ENCODE measurements around the gene ZDHHC14.
"Not testable (repeated sequence)": the region's sequence is repeated elsewhere in the genome, so short reads cannot be mapped to it uniquely, and the experiment has no call there.

ZDHHC14 gene

DNA sequence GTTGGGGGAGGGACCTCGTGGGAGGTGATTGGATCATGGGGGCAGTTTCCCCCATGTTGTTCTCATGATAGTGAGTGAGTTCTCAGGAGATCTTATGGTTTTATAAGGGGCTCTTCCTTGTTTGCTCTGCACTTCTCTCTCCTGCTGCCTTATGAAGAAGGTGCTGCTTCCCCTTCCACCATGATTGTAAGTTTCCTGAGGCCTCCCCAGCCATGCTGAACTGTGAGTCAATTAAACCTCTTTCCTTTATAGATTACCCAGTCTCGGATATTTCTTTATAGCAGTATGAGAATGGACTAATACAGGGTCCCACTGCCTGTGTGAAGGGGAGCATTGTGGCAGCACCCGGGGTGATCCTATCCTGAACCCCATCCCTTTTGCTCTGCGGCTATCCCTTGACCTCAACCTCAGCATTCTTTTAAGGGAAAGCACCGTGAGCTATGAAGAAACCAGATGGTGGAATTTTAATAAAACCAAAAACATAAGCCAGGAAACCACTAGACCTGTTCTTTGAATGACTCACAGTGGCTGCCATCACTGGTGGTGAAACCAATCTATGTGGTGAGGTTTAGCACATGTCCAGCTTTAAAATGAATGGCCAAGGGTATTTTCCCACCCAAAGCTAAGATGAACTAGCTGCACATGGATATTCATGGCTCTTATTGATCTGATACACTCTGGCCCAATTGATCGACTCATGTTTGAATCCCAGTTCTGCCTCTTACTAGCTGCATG lies 62.2 kb downstream of the ZDHHC14 start:
- DNase-seq (ENCODE audit: low spot score): peak; percentile 52

DNA sequence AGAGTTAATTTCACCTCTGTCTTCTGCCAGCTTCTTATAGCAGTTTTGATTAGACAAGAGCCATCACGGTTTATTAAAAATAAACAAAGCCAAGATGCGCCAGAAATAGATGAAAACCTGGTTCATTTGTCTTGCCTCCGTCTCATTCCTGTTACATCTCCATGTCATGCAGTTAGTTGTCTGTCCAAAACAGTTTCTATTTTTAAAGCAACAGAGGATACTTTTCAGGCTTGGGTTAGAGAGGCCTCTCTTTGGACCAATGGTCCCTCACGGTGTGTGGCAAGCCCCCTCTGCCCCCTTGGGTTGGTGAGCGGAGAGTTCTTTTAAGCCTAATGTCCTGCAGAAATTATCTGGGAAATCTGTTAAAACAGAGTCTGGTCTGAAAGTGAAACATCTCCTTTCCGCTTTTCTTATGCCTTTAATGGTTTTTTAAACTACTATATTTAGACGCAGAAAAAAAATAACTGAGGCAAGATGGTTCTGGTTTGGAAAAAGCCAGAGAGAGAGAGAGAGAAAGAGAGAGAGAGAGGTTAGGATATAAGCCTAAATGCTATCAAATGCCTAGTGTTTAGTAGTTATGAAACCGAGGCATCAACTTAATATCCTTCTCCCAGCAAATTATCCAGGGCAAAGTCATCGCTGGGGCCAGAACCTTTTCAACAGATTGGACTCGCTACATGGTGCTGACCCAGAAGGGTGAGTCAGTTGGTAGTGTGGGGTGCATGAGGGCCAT lies 64.5 kb downstream of the ZDHHC14 start:
- no peak for DNase-seq (ENCODE audit: low spot score)

DNA sequence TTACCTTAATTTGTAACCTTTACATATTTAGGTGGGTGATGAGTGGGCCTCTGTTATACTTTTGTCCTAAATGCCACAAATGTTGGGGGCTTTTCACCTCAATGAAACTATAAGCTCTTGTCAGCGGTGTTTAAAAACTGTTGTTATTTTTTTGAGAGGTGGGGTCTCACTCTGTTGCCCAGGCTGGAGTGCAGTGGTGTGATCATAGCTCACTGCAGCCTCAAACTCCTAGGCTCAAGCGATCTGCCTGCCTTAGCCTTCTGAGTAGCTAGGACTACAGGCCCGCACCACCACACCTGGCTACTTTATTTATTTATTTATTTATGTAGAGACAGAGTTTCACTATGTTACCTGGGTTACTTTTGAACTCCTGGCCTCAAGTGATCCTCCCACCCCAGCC lies 66.7 kb downstream of the ZDHHC14 start:
- no peak for DNase-seq (ENCODE audit: low spot score)

DNA sequence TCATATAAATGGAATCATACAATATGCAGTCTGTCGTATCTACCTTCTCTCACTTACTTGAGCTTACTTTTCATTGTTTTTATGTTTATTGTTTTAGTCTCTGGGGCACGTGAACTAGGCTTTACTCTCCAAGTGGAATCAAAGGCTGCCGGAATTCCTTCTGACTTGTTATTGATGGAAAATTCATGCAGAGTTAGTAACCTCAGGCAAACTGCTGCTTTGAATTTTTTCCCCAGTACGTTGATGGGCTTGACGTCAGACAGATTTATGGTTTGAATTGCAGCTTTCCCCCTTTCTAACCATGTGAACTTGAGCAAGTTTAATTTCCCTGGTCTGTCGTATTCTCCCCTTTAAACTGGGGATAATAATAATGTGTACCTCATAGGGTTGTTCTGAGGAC lies 68.6 kb downstream of the ZDHHC14 start:
- no peak for DNase-seq (ENCODE audit: low spot score)

DNA sequence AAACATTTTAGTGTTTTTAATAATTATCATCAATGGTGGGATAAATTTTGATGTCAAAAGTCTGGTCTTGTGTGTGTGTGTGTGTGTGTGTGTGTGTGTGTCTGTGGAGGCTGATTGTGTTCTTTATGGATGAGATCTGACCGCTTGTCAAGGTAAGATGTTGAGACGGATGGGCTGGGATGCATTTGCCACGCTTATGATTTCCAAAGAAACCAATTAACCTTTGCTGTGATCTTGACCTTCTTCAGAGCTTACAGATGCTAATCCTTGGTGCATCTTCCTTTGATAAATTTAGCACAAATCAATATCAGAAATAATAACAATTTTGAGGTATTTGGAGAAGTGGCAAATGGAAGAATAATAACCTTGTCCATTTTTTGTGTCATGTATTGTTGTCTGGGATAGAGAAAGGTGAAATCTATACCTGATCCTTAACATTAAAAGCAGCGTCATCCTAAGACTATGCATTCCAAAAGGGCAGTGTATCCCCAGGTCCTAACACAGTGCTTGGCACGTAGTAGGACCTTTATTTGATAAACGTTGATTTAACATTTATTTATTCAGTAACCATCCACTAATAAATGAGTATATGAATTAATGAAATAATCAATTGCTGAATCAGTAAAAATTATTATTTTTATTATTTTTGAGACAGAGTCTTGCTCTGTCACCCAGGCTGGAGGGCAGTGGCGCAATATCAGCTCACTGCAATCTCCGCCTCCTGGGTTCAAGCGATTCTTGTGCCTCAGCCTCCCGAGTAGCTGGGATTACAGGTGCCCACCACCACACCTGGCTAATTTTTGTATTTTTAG lies 70.1 kb downstream of the ZDHHC14 start:
- DNase-seq (ENCODE audit: low spot score): no peak

DNA sequence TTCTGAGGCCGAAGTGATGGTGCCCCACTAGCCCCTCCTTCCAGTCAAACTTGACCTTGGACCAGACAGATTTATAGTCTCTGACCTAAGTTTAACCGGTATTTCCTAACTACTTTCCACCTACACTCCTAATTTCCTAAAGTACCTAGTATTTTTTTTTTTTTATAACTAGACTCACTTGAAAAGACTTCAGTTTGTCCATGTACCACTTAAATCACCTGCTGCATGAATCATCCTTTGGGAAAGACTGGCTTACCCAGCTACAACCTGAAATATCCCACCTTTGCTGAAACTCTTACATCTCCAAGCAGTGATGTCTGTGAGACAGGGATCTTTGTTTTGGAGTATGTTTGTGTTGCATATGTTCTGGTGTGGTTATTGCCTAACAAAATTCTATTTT lies 71.1 kb downstream of the ZDHHC14 start:
- DNase-seq (ENCODE audit: low spot score): no peak

DNA sequence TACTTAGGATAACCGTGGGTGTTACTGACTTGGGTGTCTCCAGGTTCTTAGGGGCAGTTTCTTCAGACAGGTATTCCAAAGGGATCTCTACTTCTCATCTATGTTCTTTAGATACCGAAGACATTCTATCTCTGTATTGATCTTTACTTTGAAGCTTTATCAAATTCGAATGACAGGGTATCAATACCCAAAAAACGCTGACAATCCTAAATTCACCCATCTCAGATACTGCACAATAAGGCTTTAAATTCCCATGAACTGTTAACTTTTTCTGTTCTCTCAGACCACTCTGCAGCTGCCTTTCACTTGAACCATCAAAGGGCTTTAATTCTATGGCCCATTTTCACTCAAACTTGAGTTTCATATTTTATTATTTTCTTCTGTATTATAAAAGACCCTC lies 72.1 kb downstream of the ZDHHC14 start:
- DNase-seq (ENCODE audit: low spot score): no peak

DNA sequence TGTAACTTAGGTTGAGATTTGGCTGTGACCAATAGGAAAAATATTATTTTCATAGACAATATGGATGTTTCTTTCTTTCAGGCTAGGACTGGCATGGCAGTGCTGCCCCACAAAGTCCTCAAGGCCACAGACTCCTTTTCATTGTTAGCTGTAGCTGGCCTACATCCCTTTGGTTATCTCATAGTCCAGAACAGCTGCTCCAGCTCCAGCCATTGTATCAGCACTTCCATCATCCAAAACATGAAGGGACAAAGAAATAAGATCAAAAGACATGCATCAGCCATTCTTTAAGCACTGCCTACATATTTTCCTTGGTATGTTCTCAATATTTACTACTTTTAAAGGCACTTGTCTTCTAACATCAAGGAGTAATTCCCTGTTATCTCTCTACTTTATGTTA lies 73.0 kb downstream of the ZDHHC14 start:
- no peak for DNase-seq (ENCODE audit: low spot score)

DNA sequence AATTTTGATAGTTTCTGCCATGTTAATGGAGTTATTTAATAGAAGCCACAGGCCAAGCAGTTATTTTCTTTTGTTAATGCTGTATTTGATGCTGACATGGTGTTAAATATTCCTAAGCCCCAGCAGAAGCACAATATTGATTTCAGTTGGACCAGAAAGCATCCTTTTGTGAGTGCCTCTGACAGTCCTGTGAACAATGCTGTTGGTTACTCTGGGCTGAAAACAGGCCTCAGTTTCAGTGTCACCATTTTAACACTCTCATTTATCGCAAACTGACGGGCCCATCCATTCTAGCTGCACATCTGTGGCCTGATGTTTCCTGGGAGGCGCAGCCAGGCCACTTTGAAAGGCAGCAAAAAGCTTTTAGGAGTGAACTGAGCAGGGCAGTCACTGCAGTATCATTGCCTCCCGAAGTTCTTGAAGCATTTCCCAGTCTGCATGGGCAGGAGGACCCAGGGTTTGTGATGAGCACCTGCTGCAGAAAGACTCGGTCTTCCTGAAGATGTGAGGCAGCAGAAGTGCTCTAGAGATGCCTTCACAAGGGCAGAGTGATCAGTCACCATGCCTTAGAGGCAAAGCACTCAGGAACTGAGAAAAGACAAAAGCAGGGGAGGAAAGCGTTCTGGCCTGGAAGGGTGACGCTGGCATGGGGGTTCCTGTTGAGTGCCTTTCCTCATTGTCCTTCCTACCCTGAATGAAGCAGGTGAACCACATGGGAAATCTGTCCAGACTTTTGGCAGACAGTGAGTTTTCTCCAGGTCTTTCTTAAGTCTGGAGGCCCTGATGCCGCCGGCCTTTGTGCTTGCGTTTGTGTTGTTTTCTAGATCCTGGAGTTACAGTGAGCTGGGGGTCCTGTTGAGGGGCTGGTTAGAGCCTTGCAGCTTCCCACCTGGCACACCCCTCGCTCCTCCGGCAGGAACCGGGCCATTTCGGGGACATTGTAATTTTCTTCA lies 74.0 kb downstream of the ZDHHC14 start:
- no peak for DNase-seq (ENCODE audit: low spot score)

DNA sequence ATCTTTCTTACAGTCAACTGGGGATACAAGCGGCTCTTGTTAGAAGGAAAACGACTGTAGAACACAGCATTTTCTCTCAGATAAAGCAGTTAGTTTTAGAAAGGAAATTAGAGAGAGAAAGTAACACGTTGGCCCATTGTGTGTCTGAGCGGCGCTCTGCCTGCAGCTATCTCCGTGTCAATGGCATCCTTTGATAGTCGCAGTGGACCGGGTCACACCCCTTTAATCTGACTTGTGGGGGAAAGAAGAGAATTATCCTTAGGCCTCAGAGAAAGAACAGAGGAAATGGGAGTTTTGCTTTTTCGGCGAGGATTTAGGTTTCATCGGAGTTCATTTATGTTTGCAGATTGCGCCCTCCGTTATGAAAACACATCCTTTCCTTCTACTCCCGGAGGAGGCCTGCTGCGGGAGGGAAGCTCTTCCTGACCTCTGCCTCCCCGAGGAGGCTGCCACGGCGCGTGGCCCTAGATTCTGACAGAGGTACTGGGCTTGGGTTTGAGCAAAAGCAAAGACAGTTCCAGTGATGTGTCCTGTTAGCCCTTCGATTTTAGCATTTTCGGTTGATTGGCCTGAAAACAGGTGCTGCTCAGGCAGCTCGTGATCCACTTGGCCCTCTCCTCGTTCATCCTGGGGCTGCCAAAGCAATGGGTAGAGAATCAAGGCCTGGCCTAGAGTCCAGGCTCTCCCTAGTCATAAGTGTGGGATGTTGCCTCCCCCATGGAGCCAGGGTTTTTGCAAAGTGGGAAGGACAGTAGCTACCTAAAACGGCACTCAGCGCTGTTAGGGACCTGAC lies 74.9 kb downstream of the ZDHHC14 start:
- DNase-seq (ENCODE audit: low spot score): no peak

DNA sequence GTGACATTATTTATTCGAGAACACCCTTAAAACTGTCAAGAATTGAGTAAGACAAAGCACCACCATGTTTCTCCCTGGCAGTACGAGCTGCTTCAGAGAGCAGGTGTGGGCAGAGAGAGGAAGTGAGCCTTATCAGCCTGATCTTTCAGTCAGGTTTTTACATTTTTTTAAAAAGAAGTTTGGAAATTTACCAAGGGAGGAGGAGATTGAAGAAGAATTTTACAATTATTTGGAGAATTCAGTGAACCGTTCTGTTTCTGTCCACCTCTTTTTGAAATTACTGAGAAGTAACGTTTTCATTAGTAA lies 75.5 kb downstream of the ZDHHC14 start:
- no peak for DNase-seq (ENCODE audit: low spot score)

DNA sequence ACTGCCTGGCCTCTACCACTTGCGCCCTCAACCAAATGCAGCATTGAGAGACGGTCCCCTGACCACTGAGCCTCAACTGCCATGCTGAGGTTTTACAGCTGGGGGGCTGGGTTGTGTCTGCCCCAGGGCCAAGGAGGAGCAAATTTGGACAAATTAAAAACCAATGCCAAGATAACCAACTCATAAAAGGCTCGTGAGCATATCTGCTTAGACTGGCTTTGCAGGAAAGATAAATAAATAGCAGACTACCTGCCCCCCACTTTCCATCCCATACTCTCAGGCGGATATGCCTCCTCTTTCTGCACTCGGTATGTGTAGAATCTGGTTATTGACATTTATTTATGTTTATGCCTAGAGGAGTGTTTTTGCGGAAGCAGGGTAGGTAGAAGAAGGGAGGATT lies 76.8 kb downstream of the ZDHHC14 start:
- no peak for DNase-seq (ENCODE audit: low spot score)

DNA sequence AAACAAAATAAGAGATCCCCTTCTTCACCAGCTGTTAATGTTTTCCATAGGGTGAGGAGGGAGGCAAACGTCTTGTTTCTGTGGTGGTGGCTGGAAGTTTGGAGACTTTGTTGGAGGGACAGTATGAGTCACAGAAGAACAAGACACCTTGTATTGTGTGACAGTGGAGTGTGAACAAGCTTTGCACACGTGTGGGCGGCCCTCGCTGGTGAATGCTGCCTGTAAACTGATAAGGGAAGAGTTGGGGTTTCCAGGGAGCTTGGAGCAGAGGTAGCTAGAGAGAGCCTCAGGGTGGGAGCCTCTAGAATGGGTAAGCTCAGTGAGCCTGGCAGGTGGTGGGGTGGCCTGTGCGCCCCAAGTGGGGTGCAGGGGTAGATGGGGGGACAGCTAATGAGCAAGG lies 78.3 kb downstream of the ZDHHC14 start:
- DNase-seq (ENCODE audit: low spot score): peak; percentile 11

DNA sequence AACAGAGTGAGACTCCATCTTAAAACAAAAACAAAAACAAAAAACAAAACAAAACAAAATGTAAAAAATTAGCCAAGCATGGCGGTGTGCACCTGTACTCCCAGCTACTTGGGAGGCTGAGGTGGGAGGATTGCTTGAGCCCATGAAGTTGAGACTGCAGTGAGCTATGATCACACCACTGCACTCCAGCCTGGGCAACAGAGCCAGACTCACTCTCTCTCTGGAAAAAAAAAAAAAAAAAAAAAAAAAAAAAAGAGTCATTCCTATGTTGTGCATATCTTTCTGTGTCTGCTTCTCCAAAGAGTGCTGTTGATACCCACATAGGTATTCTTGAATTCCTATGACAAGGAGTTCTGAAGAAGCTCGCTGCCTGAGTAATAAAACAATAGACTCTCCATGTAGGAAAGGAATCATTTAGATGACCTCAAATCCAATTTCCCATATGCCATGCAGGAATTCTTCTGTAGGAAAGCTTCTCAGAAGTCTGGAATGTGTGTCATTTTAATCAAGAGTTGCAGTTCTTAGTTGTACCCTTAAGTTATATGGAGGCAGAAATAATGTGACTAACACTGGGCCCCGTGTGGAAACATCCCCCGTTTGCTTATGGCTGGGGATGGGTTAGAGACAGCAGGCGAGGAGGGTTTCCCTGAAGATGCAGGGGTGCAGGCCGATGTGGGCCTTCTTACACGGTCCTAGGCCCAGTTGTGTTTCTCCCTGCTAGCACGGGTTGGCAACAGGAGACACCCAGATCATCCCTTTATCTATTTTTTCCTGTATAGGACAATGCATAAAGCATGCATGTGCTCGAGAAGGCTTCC lies 79.4 kb downstream of the ZDHHC14 start:
- no peak for DNase-seq (ENCODE audit: low spot score)

DNA sequence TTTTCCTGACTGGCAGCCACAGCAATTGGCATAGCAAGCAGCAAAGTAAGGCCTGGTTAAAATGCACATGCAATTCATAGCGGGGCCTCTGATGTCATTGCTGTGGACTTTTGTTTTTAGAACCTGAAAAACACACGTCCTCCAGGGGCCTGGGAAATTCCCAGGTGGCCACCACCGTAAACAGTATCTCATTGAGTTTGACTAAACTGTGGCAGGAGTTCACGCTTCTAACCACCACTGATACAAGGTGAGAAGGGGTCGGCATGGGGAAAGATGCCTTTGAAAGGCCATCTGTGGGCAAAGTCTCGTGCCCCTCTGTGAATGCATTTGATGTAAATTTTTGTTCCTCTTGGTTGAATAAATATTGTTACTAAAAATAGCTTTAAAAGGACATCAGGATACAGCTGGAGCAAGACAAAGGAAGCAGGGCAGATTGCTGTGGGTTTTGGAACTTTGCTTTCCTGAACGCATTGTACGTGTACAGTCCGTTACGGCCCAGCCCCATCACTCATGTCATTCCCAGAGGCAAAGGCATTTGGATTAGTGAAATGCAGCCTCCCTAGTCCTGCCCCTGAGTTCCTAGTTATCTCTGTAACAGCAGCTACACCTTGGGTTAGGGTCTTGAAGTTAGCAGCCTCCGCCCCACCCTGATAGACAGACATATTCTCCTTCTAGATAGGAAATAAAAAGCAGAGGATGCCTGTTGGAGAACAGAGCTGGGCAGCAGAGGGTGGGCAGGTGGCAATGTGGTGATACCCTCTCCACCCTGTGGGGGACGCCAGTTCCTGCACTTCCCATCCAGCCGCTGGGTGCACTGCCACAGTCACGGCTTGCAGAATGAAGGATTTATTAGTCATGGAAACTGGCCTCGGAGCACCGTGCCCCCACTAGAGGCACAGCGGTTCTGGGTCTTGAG lies 80.3 kb downstream of the ZDHHC14 start:
- DNase-seq (ENCODE audit: low spot score): peak; percentile 3

DNA sequence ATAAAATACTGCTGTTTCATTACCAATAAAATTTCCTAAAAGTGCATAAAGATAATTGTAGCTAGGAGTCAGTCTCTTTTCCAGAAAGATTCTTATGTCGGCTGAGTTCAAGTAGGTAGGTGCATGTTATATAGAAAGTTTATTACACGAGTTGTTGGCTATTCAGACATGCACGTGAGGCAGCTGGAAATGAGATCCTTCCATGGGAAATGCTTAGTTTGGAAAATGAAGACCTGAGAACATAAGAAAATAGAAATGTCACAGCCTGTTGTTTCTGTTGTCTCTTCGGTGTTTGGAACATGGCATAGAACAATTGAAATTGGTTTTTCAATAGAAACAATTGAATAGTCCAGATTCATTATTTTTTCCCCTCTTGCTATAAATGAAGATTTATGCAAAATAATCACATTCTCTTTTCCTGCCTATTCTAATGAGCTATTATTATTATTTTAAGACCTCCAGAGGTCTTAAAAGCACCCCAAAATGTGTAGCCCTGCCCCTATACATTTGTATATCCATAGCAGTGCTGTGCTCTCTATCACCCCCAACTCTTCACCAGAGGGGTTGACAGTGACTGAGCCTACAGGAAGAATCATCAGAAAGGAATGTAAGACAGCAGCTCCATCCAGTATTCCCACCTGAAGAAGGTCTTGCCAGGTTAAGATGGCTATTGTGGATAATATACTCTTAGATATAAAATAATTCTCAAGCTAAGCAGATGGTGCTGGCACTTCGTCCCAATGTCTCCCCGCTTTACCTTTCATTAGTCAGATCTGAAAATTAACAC lies 82.2 kb downstream of the ZDHHC14 start:
- DNase-seq (ENCODE audit: low spot score): no peak

DNA sequence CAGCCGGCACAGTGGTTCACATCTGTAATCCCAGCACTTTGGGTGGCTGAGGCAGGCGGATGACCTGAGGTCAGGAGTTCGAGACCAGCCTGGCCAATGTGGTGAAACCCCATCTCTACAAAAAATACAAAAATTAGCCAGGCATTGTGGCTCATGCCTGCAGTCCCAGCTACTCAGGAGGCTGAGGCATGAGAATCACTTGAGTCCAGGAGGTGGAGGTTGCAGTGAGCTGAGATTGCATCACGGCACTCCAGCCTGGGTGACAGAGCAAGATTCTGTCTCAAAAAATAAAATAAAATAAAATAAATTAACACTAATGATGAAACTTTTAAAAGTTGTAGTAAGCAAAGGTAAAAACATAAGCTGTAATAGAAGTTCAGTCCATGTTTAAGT lies 82.7 kb downstream of the ZDHHC14 start:
- not testable (repeated sequence) for DNase-seq (ENCODE audit: low spot score)

All from SW480 (cell line).